Subcutaneous abdominal adipose tissue (tissue), 5 donors: ENCODE data around the gene TCTN1.
A peak's percentile ranks its signal among the peaks of the same experiment; 100 is the strongest.
"Not testable (repeated sequence)": the region's sequence is repeated elsewhere in the genome, so short reads cannot be mapped to it uniquely, and the experiment has no call there.

Experiments used
- H3K27ac ChIP-seq: one replicate; pipeline ENCODE4 v1.7.0; 2013; ENCODE audit warnings: low read depth, mild to moderate bottlenecking, inconsistent platforms, low read length, moderate library complexity
- H3K27me3 ChIP-seq, 5 donors: one replicate each; pipeline ENCODE4 v1.7.0; 2013; ENCODE audit warnings: low read length in 5 of 5, inconsistent platforms in 1 of 5; ENCODE audit not compliant: control insufficient read depth in 5 of 5, insufficient read depth in 4 of 5
- H3K36me3 ChIP-seq, 5 donors: one replicate each; pipeline ENCODE4 v1.7.0; 2013; ENCODE audit warnings: low read length in 5 of 5; ENCODE audit not compliant: control insufficient read depth in 5 of 5, insufficient read depth in 5 of 5
- H3K4me1 ChIP-seq, 5 donors: one replicate each; pipeline ENCODE4 v1.7.0; 2013; ENCODE audit warnings: low read length in 5 of 5, mild to moderate bottlenecking in 3 of 5, moderate library complexity in 1 of 5; ENCODE audit not compliant: control insufficient read depth in 5 of 5, insufficient read depth in 5 of 5
- H3K4me3 ChIP-seq, 5 donors: one replicate each; pipeline ENCODE4 v1.7.0; 2013; ENCODE audit warnings: low read length in 5 of 5, low read depth in 1 of 5
- H3K9ac ChIP-seq, 5 donors: one replicate each; pipeline ENCODE4 v1.7.0; 2013; ENCODE audit warnings: low read length in 5 of 5, mild to moderate bottlenecking in 4 of 5, moderate library complexity in 3 of 5
- H3K9me3 ChIP-seq, 5 donors: one replicate each; pipeline ENCODE4 v1.7.0; 2013; ENCODE audit warnings: low read length in 5 of 5; ENCODE audit not compliant: control insufficient read depth in 5 of 5
- donor health status: healthy.
- donor health status: healthy.
- donor health status: healthy.
- donor health status: healthy.
- donor health status: healthy.

Gene TCTN1

GRCh38 chr12:110585231-110585799, 28.6 kb upstream of the TCTN1 start:
- H3K9me3 ChIP-seq, result no peaks in the 10 kb centered on the region
- H3K4me3 ChIP-seq, result peak overlapping the region in 2 of 5 donors; percentile 26 to 40
- peak overlapping the region; percentile 98 for H3K27ac ChIP-seq
- peak overlapping the region; percentile 2 to 78 (median 44) for H3K9ac ChIP-seq
- no peaks in the 10 kb centered on the region for H3K27me3 ChIP-seq
- peaks cover 0 to 53% (median 43%) of the 10 kb centered on the region in 5 donors for H3K4me1 ChIP-seq
- H3K36me3 ChIP-seq, result no peaks in the 10 kb centered on the region

- not testable (repeated sequence) for H3K36me3 ChIP-seq, H3K9me3 ChIP-seq, H3K9ac ChIP-seq, H3K27me3 ChIP-seq, H3K4me3 ChIP-seq, H3K27ac ChIP-seq
- peaks cover 3 to 55% (median 49%) of the 10 kb centered on the region in 5 donors for H3K4me1 ChIP-seq
Measured at GRCh38 chr12:110587102-110587501, 26.8 kb upstream of the TCTN1 start.

- Histone ChIP-seq H3K4me1 (peaks cover 3 to 38% (median 36%) of the 10 kb centered on the region in 5 donors), H3K4me3 (no peak overlapping the region), H3K36me3 (no peaks in the 10 kb centered on the region), H3K9me3 (no peaks in the 10 kb centered on the region), H3K27ac (peak overlapping the region; percentile 97), H3K27me3 (no peaks in the 10 kb centered on the region), H3K9ac (peak overlapping the region in 1 of 5 donors; percentile 51)
Measured at GRCh38 chr12:110590059-110590458, 23.9 kb upstream of the TCTN1 start.

- peak overlapping the region; percentile 97 for H3K27ac ChIP-seq
- H3K9me3 ChIP-seq, result no peaks in the 10 kb centered on the region
- peaks cover 3 to 30% (median 28%) of the 10 kb centered on the region in 5 donors for H3K4me1 ChIP-seq
- H3K4me3 ChIP-seq, result peak overlapping the region in 1 of 5 donors; percentile 24
- H3K9ac ChIP-seq, result peak overlapping the region in 4 of 5 donors; percentile 4 to 70 (median 34)
- no peaks in the 10 kb centered on the region for H3K36me3 ChIP-seq
- no peaks in the 10 kb centered on the region for H3K27me3 ChIP-seq
Measured at GRCh38 chr12:110590806-110591326, 23.1 kb upstream of the TCTN1 start.

DNA sequence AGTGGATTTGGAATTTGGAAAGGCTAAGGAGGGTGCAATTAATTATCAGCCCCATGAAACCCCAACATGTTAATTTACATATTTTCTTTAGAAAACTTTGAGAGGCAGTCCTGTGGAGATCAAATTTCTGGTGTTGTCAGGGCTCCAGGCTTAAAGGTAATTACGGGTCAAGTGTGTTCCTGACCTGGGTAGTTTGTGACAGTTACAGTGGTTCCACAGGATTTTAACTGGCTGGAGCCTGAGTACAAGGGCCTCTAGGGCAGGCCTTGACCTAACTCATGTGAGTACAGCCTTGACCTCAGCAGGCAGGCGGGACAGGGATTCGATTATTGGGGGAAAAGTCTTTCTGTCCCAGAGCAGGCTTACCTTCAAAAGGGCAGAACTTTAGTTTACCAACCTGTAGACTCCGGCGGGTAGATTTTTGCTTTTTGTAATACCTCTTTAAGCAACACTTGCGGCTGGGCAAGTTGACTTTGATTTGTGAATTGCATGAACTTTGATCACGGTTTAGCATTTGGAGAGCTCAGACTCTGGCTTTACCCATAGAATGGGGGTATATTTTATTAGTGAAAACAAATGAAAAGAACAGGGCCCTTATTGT, 22.4 kb upstream of the TCTN1 start:
- H3K4me3 ChIP-seq, result no peak overlapping the region
- peak overlapping the region in 4 of 5 donors; percentile 0 to 70 (median 8) for H3K9ac ChIP-seq
- no peaks in the 10 kb centered on the region for H3K9me3 ChIP-seq
- peak overlapping the region; percentile 97 for H3K27ac ChIP-seq
- H3K36me3 ChIP-seq, result no peaks in the 10 kb centered on the region
- H3K4me1 ChIP-seq, result peaks cover 3 to 28% (median 25%) of the 10 kb centered on the region in 5 donors
- no peaks in the 10 kb centered on the region for H3K27me3 ChIP-seq

DNA sequence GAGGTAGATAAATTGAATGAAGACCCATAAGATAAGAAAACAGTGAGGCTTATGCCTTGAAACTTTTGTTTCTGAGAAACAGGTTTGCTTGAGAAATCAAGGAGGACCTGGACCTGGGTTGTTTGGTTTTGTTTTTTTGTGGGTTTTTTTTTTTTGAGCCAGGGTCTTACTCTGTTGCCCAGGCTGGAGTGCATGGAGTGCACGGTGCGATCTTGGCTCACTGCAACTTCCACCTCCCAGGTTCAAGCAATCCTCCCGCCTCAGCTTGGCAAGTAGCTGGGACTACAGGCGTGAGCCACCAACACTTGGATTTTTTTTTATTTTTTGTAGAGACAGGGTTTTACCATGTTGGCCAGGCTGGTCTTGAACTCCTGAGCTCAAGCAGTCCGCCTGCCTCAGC, 21.9 kb upstream of the TCTN1 start:
- peak overlapping the region in 2 of 5 donors; percentile 4 to 70 for H3K9ac ChIP-seq
- H3K27ac ChIP-seq, result peak overlapping the region; percentile 97
- no peaks in the 10 kb centered on the region for H3K36me3 ChIP-seq
- H3K4me1 ChIP-seq, result peaks cover 3 to 28% (median 25%) of the 10 kb centered on the region in 5 donors
- H3K9me3 ChIP-seq, result no peaks in the 10 kb centered on the region
- no peaks in the 10 kb centered on the region for H3K27me3 ChIP-seq
- H3K4me3 ChIP-seq, result no peak overlapping the region

DNA sequence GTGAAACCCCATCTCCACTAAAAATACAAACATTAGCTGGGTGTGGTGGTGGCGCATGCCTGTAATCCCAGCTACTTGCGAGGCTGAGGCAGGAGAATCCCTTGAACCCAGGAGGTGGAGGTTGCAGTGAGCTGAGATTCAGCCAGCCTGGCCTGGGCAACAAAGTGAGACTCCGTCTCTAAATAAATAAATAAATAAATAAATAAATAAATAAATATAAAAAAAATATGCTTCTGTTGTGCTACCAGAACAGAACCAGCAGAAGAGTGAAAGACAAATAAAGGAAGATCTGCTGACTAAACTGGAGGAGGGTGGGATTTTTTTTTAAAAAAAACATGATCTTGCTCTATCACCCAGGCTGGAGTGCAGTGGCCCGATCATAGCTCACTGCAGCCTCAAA, 21.0 kb upstream of the TCTN1 start:
- not testable (repeated sequence) for H3K9ac ChIP-seq, H3K36me3 ChIP-seq, H3K27ac ChIP-seq, H3K4me3 ChIP-seq, H3K27me3 ChIP-seq, H3K9me3 ChIP-seq
- peaks cover 3 to 28% (median 23%) of the 10 kb centered on the region in 5 donors for H3K4me1 ChIP-seq

GRCh38 chr12:110597885-110598284, 16.0 kb upstream of the TCTN1 start:
- no peak overlapping the region for H3K27ac ChIP-seq
- H3K4me1 ChIP-seq, result peaks cover 0 to 6% (median 3%) of the 10 kb centered on the region in 5 donors
- no peak overlapping the region for H3K9ac ChIP-seq
- H3K36me3 ChIP-seq, result no peaks in the 10 kb centered on the region
- no peak overlapping the region for H3K4me3 ChIP-seq
- no peaks in the 10 kb centered on the region for H3K27me3 ChIP-seq
- no peaks in the 10 kb centered on the region for H3K9me3 ChIP-seq

DNA sequence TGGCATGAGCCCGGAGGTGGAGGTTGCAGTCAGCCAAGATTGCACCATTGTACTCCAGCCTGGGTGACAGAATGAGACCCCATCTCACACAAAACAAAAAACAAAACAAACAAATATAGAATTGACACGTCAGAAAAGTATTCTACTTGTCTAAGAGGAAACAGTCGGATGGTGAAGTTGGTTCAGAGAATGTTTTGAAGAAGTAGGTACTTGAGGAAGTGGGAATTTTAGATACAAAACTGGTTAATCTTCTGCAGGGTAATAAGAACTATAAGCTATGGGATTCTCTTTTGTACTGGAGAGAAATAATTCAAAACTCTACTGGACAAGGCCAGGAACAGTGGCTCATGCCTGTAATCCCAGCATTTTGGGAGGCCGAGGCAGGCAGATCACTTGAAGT, 14.6 kb upstream of the TCTN1 start:
- no peak overlapping the region for H3K4me3 ChIP-seq
- H3K36me3 ChIP-seq, result no peaks in the 10 kb centered on the region
- no peak overlapping the region for H3K9ac ChIP-seq
- no peaks in the 10 kb centered on the region for H3K27me3 ChIP-seq
- no peak overlapping the region for H3K27ac ChIP-seq
- H3K4me1 ChIP-seq, result peaks cover 0 to 6% (median 3%) of the 10 kb centered on the region in 5 donors
- no peaks in the 10 kb centered on the region for H3K9me3 ChIP-seq

DNA sequence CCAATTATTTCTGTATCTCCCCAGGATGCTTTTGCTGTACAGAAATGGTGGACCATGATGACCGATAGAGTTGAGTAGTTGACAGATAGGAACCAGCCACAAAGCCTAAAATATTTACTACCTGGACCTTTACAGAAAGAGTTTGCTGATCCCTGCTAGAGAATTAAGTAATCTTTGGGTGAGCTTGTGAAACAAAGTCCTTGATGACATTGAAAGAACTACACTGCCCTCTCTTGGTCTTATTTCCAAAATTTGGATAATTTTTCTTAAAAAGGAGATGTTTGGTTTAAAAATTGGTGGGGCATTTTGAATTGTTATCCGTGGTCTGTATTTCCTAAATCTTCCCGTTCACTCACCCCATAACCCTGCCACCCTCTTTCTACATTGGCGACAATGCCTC, 13.7 kb upstream of the TCTN1 start:
- Histone ChIP-seq H3K9ac (no peak overlapping the region), H3K9me3 (no peaks in the 10 kb centered on the region), H3K36me3 (no peaks in the 10 kb centered on the region), H3K27ac (no peak overlapping the region), H3K27me3 (no peaks in the 10 kb centered on the region), H3K4me1 (peaks cover 0 to 6% (median 3%) of the 10 kb centered on the region in 5 donors), H3K4me3 (no peak overlapping the region)
